Activated B cell treated with CpG ODN at 0.5 μM for 24 hours (primary cell): ENCODE data around the gene RIOK3. TPM values are rescaled to one million over a fixed set of nuclear protein-coding genes. Genes with fewer than 3 reads are reported as not detected.

Source experiments
- ATAC-seq: fragments of 200-7000 bp; cut with Tn5 transposase; one replicate; pipeline ENCODE4 v1.10.0; 2021; ENCODE audit warnings: low read depth, mild to moderate bottlenecking, moderate library complexity
- CTCF ChIA-PET: fragments of 350-600 bp; sonication (Branson Sonifier 250); formaldehyde crosslinking; loops from one replicate; lab custom pipeline; 2021; ENCODE audit warnings: antibody characterized with exemption; lab: Charles Lee
- POLR2A ChIA-PET: fragments of 350-600 bp; sonication (Branson Sonifier 250); formaldehyde crosslinking; loops from one replicate; lab custom pipeline; 2021; ENCODE audit warnings: antibody characterized with exemption; lab: Charles Lee
- DNase-seq: peaks from one replicate; pipeline ENCODE4 v3.0.0; 2022
- H3K27ac Mint-ChIP-seq: one replicate; pipeline ENCODE4 v1.8.0; 2020; ENCODE audit warnings: mixed read lengths
- H3K27me3 Mint-ChIP-seq: one replicate; pipeline ENCODE4 v1.8.0; 2021; ENCODE audit warnings: mixed read lengths
- H3K36me3 Mint-ChIP-seq: one replicate; pipeline ENCODE4 v1.8.0; 2021; ENCODE audit warnings: low read depth, mixed read lengths
- H3K4me1 Mint-ChIP-seq: one replicate; pipeline ENCODE4 v1.8.0; 2021; ENCODE audit warnings: mixed read lengths
- H3K4me3 Mint-ChIP-seq: one replicate; pipeline ENCODE4 v1.8.0; 2020; ENCODE audit warnings: mild to moderate bottlenecking, mixed read lengths
- H3K9me3 Mint-ChIP-seq: one replicate; pipeline ENCODE4 v1.8.0; 2020; ENCODE audit warnings: mixed read lengths
- CTCF ChIP-seq: fragments of 200-600 bp; IDR thresholded peaks from one replicate; pipeline ENCODE4 v1.8.0; 2022; ENCODE audit warnings: antibody characterized with exemption, mild to moderate bottlenecking
- intact Hi-C: fragments of 100-400 bp; cut with micrococcal nuclease; formaldehyde crosslinking; loops from one replicate; pipeline ENCODE4 v1.15.1; 2024
- total RNA-seq: library from RNA; stranded (reverse); gene quantifications from 2 replicates; pipeline ENCODE4 v1.2.3, GENCODE V29; 2022

The RIOK3 gene
- total RNA-seq, 1 donor from 2014 or later: 92.4 TPM

GRCh38 chr18:23450022-23450421, 3.1 kb upstream of the RIOK3 start:
- Mint-ChIP-seq H3K27ac (no peak overlapping the region), H3K36me3 (peaks cover 7% of the 10 kb centered on the region)

GRCh38 chr18:23451011-23451410, 2.1 kb upstream of the RIOK3 start:
- Mint-ChIP-seq H3K27me3 (no peaks in the 10 kb centered on the region), H3K4me3 (no peak overlapping the region), H3K27ac (no peak overlapping the region), H3K4me1 (peaks cover 52% of the 10 kb centered on the region), H3K9me3 (peaks cover 3% of the 10 kb centered on the region), H3K36me3 (peaks cover 12% of the 10 kb centered on the region)
- no peak for ATAC-seq
- POLR2A ChIA-PET: no interaction called here
- no peak for TF ChIP-seq CTCF
- DNase-seq: no peak
- intact Hi-C loops: no loop called here
- CTCF ChIA-PET: no interaction called here

More at GRCh38 chr18:23450022-23450421, 3.1 kb upstream of the RIOK3 start:
- no peaks in the 10 kb centered on the region for H3K27me3 Mint-ChIP-seq
- no peak overlapping the region for H3K4me3 Mint-ChIP-seq
- CTCF ChIA-PET: no interaction called here
- POLR2A ChIA-PET: no interaction called here
- ATAC-seq: no peak
- DNase-seq: no peak
- intact Hi-C loops: no loop called here
- no peak for TF ChIP-seq CTCF
- H3K4me1 Mint-ChIP-seq: peaks cover 44% of the 10 kb centered on the region
- peaks cover 3% of the 10 kb centered on the region for H3K9me3 Mint-ChIP-seq

- peaks cover 12% of the 10 kb centered on the region for H3K36me3 Mint-ChIP-seq
- H3K4me1 Mint-ChIP-seq: peaks cover 53% of the 10 kb centered on the region
- DNase-seq: no peak
- ATAC-seq: no peak
- ChIA-PET POLR2A (no interaction called here), CTCF (no interaction called here)
- peak overlapping the region; percentile 25 for H3K4me3 Mint-ChIP-seq
- TF ChIP-seq CTCF: no peak
- peak overlapping the region; percentile 44 for H3K27ac Mint-ChIP-seq
- peaks cover 3% of the 10 kb centered on the region for H3K9me3 Mint-ChIP-seq
- intact Hi-C loops: no loop called here
- no peaks in the 10 kb centered on the region for H3K27me3 Mint-ChIP-seq
Measured at GRCh38 chr18:23451491-23451890, 1.6 kb upstream of the RIOK3 start.

- TF ChIP-seq CTCF: no peak
- intact Hi-C loops: loop anchor here (2.0 kb wide), 1 partner anchor 134 kb away; the partner anchor contains the start of gene NPC1
- no peaks in the 10 kb centered on the region for H3K27me3 Mint-ChIP-seq
- peak overlapping the region; percentile 99 for H3K4me3 Mint-ChIP-seq
- H3K36me3 Mint-ChIP-seq: peaks cover 16% of the 10 kb centered on the region
- ATAC-seq: no peak
- no peak for DNase-seq
- POLR2A ChIA-PET: interaction anchor here (0.6 to 2.5 kb wide), 6 partner anchors 27 to 1852 kb away, joined by 3 to 22 read pairs (median 10); partner anchors contain the start of genes ESCO1 and RMC1
- CTCF ChIA-PET: no interaction called here
- peaks cover 3% of the 10 kb centered on the region for H3K9me3 Mint-ChIP-seq
- H3K27ac Mint-ChIP-seq: peak overlapping the region; percentile 87
- H3K4me1 Mint-ChIP-seq: peaks cover 61% of the 10 kb centered on the region
Measured at GRCh38 chr18:23452347-23452727, 750 bp upstream of the RIOK3 start.

- H3K27ac Mint-ChIP-seq: peak overlapping the region; percentile 87
- ChIA-PET POLR2A (interaction anchor here (0.6 to 2.5 kb wide), 12 partner anchors 9 to 1853 kb away, joined by 3 to 22 read pairs (median 6); partner anchors contain the start of genes ESCO1 and RMC1), CTCF (interaction anchor here (1.0 to 1.5 kb wide), 4 partner anchors 9 to 43 kb away, joined by 3 to 5 read pairs (median 4); no protein-coding TSS in a partner anchor)
- peaks cover 74% of the 10 kb centered on the region for H3K4me1 Mint-ChIP-seq
- ATAC-seq: no peak
- no peaks in the 10 kb centered on the region for H3K27me3 Mint-ChIP-seq
- intact Hi-C loops: loop anchor here (1.0 to 2.0 kb wide), 5 partner anchors 16 to 520 kb away; partner anchors contain the start of genes NPC1, RBBP8 and RMC1
- DNase-seq: no peak
- H3K9me3 Mint-ChIP-seq: peaks cover 3% of the 10 kb centered on the region
- no peak for TF ChIP-seq CTCF
- peak overlapping the region; percentile 99 for H3K4me3 Mint-ChIP-seq
- peaks cover 28% of the 10 kb centered on the region for H3K36me3 Mint-ChIP-seq
Measured at GRCh38 chr18:23453680-23454058, 582 bp downstream of the RIOK3 start.
